GM19438 (cell line): Measurements from ENCODE around the gene KCNQ1OT1.

Experiments used
- ATAC-seq: cut with Tn5 transposase; IDR thresholded peaks from one replicate; pipeline ENCODE4 v1.9.1; 2021; ENCODE audit warnings: low read depth; ENCODE audit not compliant: unreplicated experiment

KCNQ1OT1 gene

DNA sequence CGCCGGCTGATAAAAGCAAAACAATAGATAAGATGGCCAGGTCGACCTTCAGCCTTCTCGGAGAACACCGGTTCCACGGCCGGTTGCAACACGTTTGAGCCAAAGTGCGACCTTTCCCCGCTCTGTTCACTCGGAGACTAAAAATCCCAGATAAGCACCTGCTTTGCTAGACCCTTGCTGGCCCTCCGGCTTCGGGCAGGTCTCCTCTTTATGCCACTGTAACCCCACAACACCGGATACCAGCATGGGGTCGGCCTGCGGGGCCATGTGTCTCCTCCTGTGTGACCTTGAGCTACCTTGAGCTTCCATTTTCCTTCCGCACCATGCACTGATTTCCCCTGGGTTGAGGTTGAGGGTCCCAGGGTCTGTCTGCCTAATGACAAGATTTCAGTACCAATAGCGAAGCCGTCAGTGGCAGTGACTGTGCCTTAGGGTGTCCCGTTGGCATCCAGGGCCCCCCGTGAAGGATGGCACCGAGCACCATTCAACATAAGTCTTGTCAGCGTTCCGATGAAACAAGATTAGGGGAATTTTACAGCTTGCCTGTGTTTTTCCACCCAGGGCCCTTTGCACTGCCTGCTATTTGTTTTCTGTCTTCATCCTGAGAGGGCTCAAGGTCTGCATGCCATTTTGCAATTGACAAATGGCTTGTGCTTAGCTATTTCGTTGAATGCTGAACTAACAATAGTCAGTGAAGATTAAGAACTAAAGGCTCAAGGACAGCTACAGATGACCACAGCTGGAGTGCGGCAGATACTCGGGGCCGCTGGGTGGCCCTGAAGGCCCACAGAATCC, 136.4 kb downstream of the KCNQ1OT1 start:
- ATAC-seq: no peak

DNA sequence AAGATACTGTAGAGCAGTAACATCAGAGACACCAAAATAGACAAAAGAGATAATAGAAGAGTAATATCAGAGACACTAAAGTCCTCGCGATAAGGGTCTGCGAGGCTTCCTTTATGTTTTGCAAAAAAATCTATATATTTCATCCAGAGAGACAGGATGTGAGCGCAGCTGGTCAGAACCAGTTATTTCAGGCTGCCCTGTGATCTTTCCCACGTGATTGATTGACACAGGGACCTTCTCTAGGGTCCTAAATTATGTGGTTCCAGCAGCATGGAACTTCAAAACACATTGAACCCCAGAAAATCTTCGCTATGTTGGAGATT, 136.9 kb downstream of the KCNQ1OT1 start:
- ATAC-seq: no peak

DNA sequence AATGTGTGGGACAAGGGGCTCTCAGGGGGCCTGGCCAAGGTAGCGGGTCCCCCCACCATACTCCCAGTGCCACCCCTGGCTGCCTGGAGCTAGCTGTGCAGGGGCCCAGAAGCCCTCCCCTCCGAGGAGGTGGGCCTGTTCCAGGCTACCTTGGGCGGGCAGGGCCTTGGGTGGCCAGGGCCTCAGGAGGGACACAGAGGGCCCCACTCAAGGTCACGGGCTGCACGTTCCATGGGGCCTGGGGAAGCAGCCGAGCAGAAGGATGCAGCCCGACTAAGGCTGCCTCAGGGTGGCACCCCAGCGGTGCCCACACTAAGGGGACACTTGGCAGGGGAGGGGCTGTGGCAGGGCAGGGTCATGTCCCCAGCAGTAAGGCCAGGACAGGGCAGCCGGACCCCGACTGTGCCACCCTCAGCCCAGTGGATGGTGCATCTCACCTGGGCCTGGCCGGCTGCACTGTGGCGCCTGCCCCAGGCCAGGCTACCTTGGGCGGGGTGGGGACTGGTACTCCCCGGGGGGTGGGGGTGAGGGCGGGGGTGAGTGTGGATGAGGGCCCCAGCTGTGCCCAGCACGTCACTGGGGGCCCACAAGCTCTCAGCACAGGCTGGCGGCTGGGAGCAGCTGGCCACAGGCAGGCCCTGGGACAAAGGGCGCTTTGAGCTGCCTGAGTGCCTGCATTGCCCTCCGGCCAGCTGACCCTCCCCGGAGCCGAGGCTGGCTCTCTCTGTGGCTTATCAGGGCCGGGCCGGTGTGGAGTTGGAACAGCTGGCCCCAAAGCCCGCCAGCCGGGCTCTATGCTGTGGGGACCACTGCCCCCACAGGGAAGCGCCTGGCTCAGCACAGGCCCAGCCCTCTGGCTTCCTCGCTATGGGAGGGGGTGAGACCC, 137.9 kb downstream of the KCNQ1OT1 start:
- ATAC-seq: no peak

DNA sequence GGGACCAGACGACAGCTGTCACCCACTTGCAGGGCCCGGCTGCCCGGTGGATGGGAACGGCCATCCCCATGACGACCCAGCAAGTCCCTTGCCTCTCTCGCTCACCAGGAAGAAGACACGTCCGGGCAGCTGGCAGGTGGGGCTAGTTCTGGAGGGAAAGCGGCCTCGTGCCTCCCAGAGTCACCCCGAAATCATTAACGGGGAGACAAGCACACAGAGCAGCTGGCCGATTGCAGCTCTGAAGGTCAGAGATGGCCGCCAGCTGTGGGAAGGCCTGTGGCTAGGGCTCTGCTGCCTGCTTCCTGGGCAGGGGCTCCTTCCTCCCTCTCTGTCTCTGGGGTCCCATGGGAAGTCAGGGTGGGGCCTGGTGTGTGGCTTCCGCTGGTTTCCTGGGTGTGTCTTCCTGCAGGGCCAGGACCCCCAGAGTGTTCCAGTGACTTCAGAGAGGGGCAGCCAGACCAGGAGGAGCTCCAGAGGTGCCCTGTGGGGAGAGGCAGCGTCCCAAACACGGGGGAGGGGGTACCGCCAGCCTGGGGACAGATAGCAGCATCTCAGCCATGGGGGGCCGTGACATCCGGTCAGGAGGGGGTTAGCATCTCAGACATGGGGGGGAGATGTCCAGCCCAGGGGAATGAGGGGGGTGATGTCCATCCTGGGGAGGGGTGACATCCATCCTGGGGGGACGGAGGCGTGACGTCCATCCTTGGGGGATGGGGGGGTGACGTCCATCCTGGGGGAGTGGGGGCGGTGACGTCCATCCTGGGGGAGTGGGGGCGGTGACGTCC, 140.1 kb downstream of the KCNQ1OT1 start:
- no peak for ATAC-seq

DNA sequence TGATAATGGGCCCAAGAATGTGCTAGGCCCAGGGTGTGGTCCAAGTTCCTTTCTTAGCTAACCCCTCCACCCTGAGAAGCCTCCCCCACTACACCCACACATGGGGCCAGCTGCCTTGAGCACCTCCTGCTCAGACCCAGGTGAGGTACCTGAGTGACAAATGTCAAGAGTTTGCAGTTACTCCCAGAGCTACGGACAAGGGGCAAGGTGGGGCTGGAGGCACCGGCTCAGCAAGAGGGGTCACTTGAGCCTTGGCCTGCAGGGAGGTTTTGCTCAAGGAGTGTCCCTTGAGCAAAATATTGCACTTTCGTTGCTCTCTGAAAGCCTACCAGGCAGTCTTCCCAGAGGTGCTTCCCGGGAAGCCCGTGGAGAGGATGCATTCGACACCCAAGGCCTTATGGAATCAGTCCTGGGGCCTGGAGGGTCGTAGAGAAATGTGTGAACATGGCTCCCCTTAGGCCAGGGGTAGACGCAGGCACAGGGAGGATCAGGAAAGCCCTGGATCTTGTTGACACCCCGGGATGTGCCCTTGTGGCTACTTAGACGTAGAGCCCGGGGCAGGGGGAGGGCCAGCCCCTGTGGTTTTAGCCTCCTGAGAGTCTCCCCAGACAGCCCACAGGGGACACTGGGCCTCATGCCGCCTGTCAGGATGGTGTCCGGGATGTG, 140.8 kb downstream of the KCNQ1OT1 start:
- no peak for ATAC-seq

DNA sequence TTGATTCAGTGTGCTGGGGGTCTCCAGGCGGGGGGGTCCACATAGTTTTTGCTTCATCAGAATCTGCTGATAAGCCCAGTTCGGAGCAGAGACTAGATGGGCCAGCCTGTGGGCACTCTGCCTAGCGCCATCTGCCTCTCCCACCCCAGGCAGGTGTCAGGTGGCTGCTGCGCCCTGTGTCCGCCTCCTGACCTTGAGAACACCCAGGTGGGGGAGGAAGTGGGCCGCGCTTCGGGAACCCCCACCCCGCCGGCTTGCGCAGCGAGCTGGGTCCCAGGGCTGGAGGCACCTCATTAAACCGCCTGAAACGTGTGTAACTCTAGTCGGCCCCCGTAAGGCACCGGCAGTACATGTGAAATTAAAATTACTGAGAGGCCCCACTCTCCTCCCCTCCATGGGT, 141.4 kb downstream of the KCNQ1OT1 start:
- ATAC-seq: no peak
